HG03520 (cell line): ENCODE data around the gene GNAS.
"Not testable (repeated sequence)": the region's sequence is repeated elsewhere in the genome, so short reads cannot be mapped to it uniquely, and the experiment has no call there.

Source experiments
- ATAC-seq: cut with Tn5 transposase; IDR thresholded peaks from one replicate; pipeline ENCODE4 v1.9.1; 2021; ENCODE audit warnings: mild to moderate bottlenecking, moderate library complexity; ENCODE audit not compliant: unreplicated experiment

The GNAS gene

DNA sequence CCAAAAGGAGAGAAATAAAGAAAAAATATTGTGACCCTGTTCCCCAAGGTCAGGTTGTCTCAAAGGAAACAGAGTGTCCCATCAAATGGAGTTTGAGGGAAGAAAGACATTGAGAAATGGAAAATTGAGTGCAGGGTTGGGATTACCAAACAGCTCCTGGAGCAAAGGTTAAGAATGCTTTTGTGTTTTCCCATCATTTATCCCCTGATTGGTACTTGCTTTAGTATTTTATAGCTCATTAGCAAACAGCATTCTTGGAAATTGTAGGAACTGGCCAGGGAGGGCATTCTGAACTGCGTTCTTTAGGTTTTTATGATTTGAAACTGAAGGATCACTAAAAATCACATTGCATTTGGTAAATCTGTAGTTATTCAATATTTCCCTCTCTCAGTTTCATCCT is 69.5 kb downstream of the GNAS start:
- no peak for ATAC-seq

DNA sequence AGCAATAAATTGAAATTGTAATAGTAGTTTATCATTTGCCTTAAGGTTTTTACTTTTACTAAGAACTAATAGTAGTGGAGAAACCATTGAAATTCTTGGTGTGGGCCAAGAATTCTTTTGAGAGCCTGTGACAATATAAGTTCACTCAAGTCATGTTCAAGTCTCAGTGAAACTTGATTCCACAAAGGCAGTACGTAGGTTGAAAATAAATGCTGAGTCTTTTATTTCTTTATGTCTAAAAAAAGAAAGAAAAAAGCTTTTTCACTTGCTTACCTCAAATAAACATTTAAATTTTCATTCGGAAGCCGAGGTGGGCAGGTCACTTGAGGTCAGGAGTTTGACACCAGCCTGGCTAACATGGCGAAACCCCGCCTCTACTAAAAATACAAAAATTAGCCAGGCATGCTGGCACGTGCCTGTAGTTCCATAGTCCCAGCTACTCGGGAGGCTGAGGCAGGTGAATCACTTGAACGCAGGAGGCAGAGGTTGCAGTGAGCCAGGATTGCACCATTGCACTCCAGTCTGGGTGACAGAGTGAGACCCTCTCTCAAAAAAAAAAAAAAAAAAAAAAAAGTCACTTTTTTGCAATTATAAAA is 70.7 kb downstream of the GNAS start:
- no peak for ATAC-seq

DNA sequence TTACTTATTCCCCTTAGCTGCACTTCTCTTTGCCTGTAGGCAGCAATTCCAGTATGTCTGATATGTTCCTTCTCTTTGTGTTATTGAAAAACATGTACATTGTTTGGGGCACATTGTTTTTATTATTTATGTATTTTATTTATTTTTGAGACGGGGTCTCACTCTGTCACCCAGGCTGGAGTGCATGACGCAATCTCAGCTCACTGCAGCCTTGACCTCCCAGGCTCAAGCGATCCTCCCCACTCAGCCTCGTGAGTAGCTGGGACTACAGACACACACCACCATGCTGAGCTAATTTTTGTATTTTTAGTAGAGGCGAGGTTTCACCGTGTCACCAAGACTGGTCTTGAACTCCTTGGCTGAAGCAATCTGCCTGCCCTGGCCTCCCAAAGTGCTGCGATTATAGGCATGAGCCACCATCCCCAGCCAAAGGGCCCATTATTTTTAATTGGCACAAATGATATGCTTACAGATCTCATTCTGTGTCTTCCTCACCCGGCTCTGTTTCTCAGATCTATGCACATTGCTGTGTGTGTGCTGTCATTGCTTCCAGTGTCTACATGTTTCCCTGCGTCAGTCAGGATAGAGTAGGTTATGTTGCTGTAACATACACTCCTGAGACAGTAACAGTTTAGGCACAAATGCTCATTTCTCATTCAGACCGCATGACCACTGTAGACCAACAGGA is 74.4 kb downstream of the GNAS start:
- no peak for ATAC-seq

DNA sequence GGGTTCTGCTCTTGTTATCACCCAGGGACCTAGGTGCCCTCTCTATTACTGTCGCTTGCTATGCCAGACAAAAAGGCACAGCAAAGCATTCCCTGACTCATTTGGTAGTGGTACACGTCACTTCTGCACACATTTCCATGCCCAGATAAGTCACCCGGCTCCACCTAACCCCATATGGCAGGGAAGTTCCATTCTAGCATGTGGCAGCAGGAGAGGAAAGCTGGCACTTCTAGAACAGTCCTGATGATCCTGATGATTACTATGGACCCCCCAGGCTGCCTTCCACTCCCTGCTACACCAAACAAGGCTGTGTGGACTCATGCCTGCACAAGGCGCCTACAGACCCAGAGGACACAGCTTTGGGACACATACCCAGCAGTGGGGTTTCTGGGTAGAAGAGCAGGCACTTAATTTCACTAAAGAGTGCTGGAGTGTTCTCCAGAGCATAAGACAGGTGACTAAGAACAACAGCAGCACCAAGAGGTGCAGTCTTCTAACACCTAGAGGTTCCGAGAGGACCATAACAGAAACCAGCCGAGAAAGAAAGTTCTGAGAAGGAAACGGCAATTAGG is 75.1 kb downstream of the GNAS start:
- ATAC-seq: no peak

DNA sequence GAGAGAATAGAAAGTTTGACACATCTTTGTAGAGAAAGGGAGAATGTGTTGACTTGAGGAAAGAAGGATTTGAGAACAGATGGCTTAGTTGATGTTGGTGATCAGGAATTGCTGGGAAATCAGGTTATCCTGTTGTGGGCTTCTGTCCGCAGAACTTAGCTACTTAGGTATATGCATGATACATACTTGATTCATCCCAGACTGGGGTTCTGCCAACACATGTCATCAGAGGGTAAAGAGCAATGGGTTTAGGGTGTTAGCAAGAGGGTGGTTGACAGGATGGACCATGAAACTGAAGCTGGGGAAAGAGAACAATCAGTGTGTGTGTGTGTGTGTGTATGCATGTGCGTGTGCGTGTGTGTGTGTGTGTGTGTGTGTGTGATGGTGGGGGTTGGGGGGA is 78.0 kb downstream of the GNAS start:
- ATAC-seq: no peak

DNA sequence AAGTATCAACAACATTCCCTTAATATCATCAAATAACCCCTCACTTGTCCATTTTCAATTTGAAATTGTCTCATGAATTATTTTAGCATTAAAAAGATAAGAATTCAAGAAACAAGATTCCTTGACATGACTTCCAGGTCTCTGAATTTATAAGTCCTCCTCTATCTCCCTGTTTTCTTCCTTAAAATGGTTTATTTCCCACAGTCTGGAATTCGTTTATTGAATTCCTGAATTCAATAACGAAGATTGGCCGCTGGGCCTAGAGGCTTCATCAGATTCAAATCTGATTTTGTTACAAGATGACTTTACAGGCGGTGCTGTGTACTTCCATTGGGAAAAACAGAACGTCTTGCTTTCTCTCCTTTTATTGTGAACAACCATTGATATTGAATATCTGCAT is 79.7 kb downstream of the GNAS start:
- ATAC-seq: no peak

DNA sequence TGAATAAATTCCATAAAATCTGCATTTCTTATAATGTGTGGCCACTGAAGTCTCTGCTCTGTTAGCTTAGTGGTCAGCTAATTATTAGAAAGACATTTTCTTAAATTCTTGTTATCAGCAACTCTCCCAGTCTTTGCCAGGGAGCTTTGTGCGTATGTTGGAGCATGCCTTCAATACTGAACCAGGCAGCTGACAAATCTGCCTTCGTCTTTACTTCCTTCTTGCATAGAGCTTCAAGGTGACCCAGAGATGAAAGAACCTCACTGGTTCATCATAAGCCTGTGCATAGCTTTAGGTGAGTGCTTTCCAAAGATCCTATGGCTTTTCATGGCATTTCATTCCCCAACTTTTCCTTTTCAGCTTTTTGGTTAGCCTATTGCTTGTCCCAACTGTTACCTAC is 85.6 kb downstream of the GNAS start:
- ATAC-seq: no peak

DNA sequence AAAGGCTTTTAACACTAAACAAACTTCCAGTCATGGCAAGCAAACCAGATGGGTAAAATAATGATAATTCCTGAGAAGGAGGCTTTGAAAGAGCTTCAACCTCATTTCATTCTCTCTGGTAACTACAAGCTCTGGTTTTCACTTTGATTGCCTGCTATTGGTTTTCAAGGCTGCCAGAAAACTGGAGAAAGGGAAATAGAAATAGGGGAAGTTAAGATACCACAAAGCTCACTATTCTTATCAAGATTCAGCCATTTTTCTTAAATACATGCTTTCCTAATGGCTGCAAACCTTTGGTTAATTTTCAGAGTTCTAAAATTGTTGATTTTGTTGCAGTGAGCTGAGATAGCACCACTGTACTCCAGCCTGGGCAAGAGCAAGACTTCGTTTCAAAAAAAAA is 86.0 kb downstream of the GNAS start:
- ATAC-seq: no peak

DNA sequence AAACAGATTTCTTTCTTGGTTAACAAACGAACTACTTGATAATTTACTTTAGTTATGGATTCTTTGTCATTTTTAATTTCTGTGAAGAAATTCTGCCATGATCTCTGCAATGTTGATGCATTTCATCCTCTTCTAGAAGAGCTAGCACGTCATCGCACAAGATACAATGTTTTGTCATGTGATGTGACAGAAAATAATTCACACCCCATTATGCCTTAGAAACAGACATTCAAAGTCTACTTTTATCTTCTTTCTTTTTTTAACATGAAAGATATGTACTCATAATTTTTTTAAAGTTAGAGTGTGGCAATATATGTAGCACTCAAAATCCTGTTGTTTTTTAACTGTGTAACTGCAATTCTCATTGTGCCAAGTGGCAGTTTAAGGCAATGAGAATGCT is 89.0 kb downstream of the GNAS start:
- no peak for ATAC-seq

DNA sequence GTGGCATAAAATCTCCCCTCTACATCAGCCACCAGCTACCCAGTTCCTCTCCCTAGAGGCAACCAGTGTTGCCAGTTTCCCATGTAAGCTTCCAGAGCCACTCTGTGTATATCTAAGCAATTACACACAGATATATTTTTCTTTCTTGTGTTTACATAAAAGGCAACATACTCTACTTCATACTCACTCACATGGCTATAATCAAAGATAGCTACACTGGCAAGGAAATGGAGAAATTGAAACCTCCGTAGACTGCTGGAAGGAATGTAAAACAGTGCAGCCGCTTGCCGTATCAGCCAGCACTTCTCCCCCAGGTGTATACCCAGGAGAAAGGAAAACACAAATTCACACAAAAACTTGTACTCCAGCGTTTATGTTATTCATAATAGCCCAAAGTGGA is 90.0 kb downstream of the GNAS start:
- no peak for ATAC-seq

DNA sequence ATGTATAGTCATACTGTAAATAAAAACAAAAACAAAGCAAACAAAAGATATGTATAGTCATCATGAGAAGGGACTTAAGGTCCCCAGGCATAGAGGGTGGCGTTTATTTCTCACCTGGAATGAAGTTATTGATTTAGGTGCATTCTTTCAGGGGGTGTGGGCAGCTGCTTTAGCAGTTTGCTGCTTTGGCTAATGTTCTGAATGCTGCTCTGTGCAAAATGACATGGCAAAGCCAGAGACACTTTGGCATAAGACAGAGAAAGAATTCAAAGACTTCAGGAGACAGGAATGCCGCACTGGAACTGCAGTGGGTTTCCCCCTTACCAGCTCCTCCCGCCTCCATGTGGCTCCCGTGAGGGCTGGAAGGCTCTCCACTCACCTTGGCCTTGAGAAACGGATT is 92.1 kb downstream of the GNAS start:
- no peak for ATAC-seq

DNA sequence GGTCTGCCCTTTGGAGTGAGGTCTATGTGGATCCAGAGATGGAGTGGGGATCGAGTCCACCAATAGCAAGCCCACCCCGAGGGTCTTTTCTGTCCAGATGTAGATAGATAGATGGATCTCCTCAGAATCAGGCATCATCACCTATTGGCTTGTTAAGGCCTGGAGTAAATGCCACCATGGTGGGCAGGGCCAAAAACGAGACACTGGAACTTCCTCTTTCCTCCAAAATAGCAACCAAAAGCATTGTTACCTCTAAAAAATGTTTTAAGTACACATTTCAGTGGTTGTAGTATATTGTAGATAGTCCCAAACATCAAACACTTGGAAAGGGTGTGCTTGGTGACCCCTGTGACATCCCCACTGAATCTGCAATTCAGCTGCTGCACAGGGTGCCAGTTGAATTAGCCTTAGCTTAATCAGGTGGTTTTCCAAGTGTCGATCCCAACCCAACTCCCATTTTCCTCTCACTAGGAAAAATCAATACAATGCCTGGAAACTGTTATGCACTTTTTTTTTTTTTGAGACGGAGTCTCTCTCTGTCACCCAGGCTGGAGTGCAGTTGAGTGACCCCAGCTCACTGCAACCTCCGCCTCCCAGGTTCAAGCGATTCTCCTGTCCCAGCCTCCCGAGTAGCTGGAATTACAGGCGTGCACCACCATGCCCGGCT is 93.6 kb downstream of the GNAS start:
- no peak for ATAC-seq

DNA sequence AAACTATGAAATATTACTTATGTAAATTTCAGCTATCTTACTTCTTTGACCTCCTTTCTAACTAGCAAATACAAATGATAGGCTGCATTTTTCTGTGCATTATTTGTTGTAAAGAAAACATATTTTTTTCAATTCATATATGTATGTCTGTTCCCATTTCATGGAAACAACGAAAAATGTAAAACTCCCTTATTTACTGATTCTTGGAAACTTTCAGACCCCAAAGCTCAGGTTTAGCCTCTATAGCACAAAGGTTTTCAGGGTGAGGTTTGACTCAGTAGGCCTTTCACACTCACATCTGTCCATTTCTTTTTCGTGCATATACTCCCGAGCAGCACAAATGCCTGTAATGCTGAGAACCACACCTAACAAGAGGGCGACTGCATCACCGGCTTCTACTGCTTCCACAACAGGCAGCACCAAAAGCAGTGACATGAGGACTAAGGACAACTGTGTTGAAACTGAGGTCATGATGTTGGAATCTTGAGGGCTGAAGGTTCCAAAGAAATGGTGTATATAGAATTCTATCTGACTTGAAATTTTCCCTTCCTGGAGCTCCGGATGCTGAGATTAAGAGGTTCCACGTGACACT is 95.4 kb downstream of the GNAS start:
- ATAC-seq: not testable (repeated sequence)

DNA sequence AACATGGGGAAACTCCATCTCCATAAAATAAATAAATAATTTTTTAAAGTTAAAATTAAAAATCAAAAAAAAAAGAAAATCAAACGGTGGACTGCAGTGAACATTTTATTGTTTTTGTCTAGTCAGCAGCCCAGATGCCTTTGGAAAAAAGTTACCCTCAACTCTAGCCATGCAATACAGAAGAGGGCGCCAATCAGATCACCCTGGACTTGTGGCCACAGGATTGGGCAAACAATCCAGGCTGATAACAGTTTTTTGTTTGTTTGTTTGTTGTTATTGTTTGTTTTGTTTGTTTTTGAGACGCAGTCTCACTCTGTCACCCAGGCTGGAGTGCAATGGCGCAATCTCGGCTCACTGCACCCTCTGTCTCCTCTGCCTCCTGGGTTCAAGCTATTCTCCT is 98.1 kb downstream of the GNAS start:
- ATAC-seq: no peak

DNA sequence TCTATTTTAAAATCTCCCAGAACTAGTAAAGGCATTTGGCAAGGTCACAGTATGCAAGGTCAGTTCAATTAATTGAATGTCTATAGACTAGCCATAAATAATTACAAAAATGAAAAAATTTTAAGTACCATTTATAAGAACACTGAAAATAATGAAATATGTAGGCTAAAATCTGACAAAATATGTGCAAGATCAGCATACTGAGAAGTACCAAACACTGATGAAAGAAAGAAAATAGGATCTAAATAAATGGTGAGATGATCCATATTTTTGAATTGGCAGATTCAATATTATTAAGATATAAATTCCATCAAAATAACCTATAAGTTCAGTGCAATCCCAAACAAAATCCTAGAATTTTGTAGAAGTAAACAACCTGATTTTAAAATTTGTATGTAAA is 100.5 kb downstream of the GNAS start:
- no peak for ATAC-seq

DNA sequence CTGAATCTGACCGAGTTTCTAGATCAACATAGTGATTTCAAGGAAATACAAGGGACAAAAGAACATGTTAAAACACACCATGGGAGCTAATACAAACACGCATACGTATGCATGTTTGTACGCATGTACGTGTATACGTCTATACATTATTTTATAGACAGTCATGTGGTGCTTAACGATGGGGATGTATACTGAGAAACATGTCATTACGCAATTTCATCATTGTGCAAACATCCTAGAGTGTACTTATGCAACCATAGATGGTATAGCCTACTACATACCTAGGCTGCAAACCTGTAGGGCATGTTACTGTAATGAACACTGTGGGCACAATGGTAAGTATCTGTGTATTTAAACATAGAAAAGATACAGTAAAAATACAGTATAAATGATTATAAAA is 103.6 kb downstream of the GNAS start:
- no peak for ATAC-seq

DNA sequence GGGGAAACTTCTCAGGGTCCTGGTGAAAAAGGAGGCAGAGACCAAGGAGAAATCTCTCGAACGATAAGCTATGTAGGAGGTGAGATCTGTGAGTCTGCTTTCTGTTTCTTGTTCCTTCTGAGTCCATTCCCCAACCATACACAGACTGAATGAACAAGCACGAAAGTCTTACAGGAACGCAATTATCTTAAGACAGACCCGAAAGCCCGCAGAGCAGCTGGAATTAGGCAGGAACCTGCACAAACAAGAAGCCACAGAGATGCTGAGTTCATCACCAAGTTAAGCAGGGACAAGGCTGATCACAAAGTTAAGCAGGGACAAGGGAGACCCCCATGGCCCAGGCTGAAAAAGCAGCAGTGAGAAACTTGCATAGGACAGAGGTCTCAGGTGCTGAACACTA is 107.1 kb downstream of the GNAS start:
- ATAC-seq: no peak
